Neural cell (in vitro differentiated cells): ENCODE measurements around the gene INVS.

Experiments
- CTCF ChIP-seq: fragments of 450-650 bp; IDR thresholded peaks from 2 replicates; pipeline ENCODE4 v1.5.1; 2014; ENCODE audit warnings: antibody characterized with exemption, mild to moderate bottlenecking, moderate library complexity; ENCODE audit not compliant: poor library complexity, severe bottlenecking
- EZH2 ChIP-seq: fragments of 200-600, 300-800 bp; shearing (Covaris generic), sonication (generic); IDR thresholded peaks from 2 replicates; pipeline ENCODE4 v1.6.1; 2014; ENCODE audit warnings: antibody characterized with exemption, low read length, borderline replicate concordance, mild to moderate bottlenecking; ENCODE audit not compliant: insufficient read depth, poor library complexity, severe bottlenecking
- POLR2AphosphoS5 ChIP-seq: IDR thresholded peaks from 2 replicates; pipeline ENCODE4 v1.6.1; 2012
- RAD21 ChIP-seq: fragments of 450-650 bp; conservative IDR thresholded peaks from 2 replicates; pipeline ENCODE4 v1.6.1; 2014; ENCODE audit warnings: antibody characterized with exemption, mild to moderate bottlenecking, moderate library complexity
- SMC3 ChIP-seq: fragments of 450-650 bp; conservative IDR thresholded peaks from 2 replicates; pipeline ENCODE4 v1.6.1; 2014; ENCODE audit warnings: antibody characterized with exemption, mild to moderate bottlenecking, moderate library complexity; ENCODE audit not compliant: poor library complexity

- TF ChIP-seq CTCF (no peak), RAD21 (no peak), EZH2 (no peak), POLR2AphosphoS5 (no peak), SMC3 (no peak)
Observed at GRCh38 chr9:100087218-100087617, 11.8 kb upstream of the INVS start.
